GM23248 (cell line): ENCODE data around the gene ZMAT5.

Experiments
- EZH2 ChIP-seq: fragments of 200-600 bp; sonication (generic); IDR thresholded peaks from 2 replicates; pipeline ENCODE4 v1.6.1; 2018; ENCODE audit warnings: antibody characterized with exemption, mild to moderate bottlenecking; ENCODE audit not compliant: insufficient read depth, poor library complexity, severe bottlenecking
- EZH2phosphoT487 ChIP-seq: fragments of 200-600 bp; sonication (generic); IDR thresholded peaks from 2 replicates; pipeline ENCODE4 v1.6.1; 2018; ENCODE audit warnings: antibody characterized with exemption, moderate library complexity, mild to moderate bottlenecking, low read depth; ENCODE audit not compliant: insufficient read depth

DNA sequence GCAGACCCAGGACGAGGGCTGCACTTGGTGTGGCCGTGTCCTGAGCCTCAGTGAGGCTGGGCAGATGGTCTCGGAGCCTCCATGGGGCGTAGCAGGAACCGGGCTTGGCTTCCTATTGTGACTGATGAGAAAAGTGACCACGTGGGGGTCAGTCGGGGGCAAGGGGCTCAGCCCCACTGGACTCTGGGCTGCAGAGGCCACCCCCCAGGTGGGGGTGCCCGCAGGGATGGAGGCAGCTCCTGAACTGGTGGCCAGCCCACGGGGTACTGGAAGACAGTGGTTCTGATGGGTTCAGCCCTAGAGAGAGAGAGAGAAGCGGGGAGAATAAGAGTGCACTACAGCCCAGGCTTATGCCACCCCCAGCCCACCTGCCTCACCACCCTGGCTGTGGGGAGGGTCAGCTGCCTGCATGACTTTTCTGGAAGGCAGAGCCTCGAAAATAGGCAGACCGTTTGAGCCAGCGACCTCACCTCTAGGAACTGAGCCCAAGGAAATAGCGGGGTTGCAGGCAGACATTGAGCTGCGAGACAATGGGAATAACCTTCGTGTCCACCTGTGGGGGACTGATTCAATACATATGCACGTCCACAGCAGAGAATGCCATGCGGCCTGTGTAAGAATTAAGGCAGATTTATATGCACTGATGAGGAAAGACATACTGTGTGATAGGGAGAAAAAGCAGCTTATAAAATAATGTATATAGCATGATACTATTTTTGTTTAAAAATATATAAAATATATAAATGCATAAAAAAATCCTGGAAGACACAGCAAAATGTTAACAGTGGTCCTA lies 35.6 kb downstream of the ZMAT5 start:
- TF ChIP-seq EZH2 (no peak), EZH2phosphoT487 (no peak)
